ENCODE data around the gene CCT4.

Gene CCT4

GRCh38 chr2:61853847-61854563, 34.5 kb downstream of the CCT4 start, which contains the start of gene FAM161A (continued):
- TF ChIP-seq, protein P1, sequence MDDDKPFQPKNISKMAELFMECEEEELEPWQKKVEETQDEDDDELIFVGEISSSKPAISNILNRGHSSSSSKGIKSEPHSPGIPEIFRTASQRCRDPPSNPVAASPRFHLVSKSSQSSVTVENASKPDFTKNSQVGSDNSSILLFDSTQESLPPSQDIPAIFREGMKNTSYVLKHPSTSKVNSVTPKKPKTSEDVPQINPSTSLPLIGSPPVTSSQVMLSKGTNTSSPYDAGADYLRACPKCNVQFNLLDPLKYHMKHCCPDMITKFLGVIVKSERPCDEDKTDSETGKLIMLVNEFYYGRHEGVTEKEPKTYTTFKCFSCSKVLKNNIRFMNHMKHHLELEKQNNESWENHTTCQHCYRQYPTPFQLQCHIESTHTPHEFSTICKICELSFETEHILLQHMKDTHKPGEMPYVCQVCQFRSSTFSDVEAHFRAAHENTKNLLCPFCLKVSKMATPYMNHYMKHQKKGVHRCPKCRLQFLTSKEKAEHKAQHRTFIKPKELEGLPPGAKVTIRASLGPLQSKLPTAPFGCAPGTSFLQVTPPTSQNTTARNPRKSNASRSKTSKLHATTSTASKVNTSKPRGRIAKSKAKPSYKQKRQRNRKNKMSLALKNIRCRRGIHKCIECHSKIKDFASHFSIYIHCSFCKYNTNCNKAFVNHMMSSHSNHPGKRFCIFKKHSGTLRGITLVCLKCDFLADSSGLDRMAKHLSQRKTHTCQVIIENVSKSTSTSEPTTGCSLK (tag by site-specific recombination; IDR thresholded peaks at IDR 0.05): no peak
- no peak for TF ChIP-seq ZNF510 (tag by site-specific recombination; IDR thresholded peaks at IDR 0.05; ENCODE audit: insufficient replicate concordance)
- TF ChIP-seq ZNF114 (tag by site-specific recombination; IDR thresholded peaks at IDR 0.05): no peak
- TF ChIP-seq ZNF555 (tag by site-specific recombination; conservative IDR thresholded peaks at IDR 0.05): no peak
- no peak for TF ChIP-seq SETDB1 (IDR thresholded peaks at IDR 0.05; ENCODE audit: insufficient read length, low read length)
- no peak for TF ChIP-seq ZNF621 (tag by site-specific recombination; IDR thresholded peaks at IDR 0.05)
- no peak; the same call in 1 of the 2 replicates for TF ChIP-seq ZBTB48 (tag by site-specific recombination; IDR thresholded peaks at IDR 0.05)
- no peak for TF ChIP-seq ZNF747 (tag by site-specific recombination; IDR thresholded peaks at IDR 0.05)
- no peak for TF ChIP-seq REPIN1 (tag by site-specific recombination; IDR thresholded peaks at IDR 0.05; ENCODE audit: low read depth)
- TF ChIP-seq ZNF692 (tag by site-specific recombination; IDR thresholded peaks at IDR 0.05): no peak
- no peak for TF ChIP-seq ZNF394 (tag by site-specific recombination; IDR thresholded peaks at IDR 0.05; ENCODE audit: borderline replicate concordance)
- no peak for TF ChIP-seq ZNF10 (tag by site-specific recombination; IDR thresholded peaks at IDR 0.05)
- TF ChIP-seq, protein P2, sequence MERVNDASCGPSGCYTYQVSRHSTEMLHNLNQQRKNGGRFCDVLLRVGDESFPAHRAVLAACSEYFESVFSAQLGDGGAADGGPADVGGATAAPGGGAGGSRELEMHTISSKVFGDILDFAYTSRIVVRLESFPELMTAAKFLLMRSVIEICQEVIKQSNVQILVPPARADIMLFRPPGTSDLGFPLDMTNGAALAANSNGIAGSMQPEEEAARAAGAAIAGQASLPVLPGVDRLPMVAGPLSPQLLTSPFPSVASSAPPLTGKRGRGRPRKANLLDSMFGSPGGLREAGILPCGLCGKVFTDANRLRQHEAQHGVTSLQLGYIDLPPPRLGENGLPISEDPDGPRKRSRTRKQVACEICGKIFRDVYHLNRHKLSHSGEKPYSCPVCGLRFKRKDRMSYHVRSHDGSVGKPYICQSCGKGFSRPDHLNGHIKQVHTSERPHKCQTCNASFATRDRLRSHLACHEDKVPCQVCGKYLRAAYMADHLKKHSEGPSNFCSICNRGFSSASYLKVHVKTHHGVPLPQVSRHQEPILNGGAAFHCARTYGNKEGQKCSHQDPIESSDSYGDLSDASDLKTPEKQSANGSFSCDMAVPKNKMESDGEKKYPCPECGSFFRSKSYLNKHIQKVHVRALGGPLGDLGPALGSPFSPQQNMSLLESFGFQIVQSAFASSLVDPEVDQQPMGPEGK (tag by site-specific recombination; IDR thresholded peaks at IDR 0.05): peak; percentile 59
- no peak for TF ChIP-seq ZNF549 (tag by site-specific recombination; IDR thresholded peaks at IDR 0.05)
- no peak for TF ChIP-seq ZNF664 (tag by site-specific recombination; IDR thresholded peaks at IDR 0.05)
- TF ChIP-seq ZNF37A (tag by site-specific recombination; IDR thresholded peaks at IDR 0.05): no peak
- no peak for TF ChIP-seq IKZF3 (tag by site-specific recombination; IDR thresholded peaks at IDR 0.05)
- TF ChIP-seq ZNF791 (tag by site-specific recombination; IDR thresholded peaks at IDR 0.05): no peak
- TF ChIP-seq, protein P3, sequence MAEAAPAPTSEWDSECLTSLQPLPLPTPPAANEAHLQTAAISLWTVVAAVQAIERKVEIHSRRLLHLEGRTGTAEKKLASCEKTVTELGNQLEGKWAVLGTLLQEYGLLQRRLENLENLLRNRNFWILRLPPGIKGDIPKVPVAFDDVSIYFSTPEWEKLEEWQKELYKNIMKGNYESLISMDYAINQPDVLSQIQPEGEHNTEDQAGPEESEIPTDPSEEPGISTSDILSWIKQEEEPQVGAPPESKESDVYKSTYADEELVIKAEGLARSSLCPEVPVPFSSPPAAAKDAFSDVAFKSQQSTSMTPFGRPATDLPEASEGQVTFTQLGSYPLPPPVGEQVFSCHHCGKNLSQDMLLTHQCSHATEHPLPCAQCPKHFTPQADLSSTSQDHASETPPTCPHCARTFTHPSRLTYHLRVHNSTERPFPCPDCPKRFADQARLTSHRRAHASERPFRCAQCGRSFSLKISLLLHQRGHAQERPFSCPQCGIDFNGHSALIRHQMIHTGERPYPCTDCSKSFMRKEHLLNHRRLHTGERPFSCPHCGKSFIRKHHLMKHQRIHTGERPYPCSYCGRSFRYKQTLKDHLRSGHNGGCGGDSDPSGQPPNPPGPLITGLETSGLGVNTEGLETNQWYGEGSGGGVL (tag by site-specific recombination; IDR thresholded peaks at IDR 0.05): no peak
- TF ChIP-seq ZNF138 (tag by site-specific recombination; IDR thresholded peaks at IDR 0.05; ENCODE audit: borderline replicate concordance): no peak
- TF ChIP-seq KLF16 (tag by site-specific recombination; IDR thresholded peaks at IDR 0.05): peak; percentile 10
- no peak for TF ChIP-seq ZNF404 (tag by site-specific recombination; IDR thresholded peaks at IDR 0.05)
- TF ChIP-seq SCRT2 (tag by site-specific recombination; IDR thresholded peaks at IDR 0.05): no peak
- TF ChIP-seq MEIS1 (CRISPR knock-in tag; IDR thresholded peaks at IDR 0.05; ENCODE audit: borderline replicate concordance): no peak
- no peak for TF ChIP-seq ZNF623 (tag by site-specific recombination; IDR thresholded peaks at IDR 0.05)
- TF ChIP-seq ZBTB8A (tag by site-specific recombination; IDR thresholded peaks at IDR 0.05): peak; percentile 71
- TF ChIP-seq GLIS1 (tag by site-specific recombination; IDR thresholded peaks at IDR 0.05): peak; percentile 86
- 0 out of 2 replicates have a peak, but pooled peaks have one; percentile 29 for TF ChIP-seq ZIC2 (tag by site-specific recombination; IDR thresholded peaks at IDR 0.05)
- no peak for TF ChIP-seq ZNF571 (tag by site-specific recombination; IDR thresholded peaks at IDR 0.05)
- TF ChIP-seq ZNF704 (tag by site-specific recombination; IDR thresholded peaks at IDR 0.05): no peak
- TF ChIP-seq OSR2 (tag by site-specific recombination; IDR thresholded peaks at IDR 0.05): no peak
- peak; percentile 63; the same call in 1 of the 2 replicates for TF ChIP-seq KLF9 (tag by site-specific recombination; IDR thresholded peaks at IDR 0.05; ENCODE audit: low read depth)
- no peak for TF ChIP-seq ZNF433 (tag by site-specific recombination; IDR thresholded peaks at IDR 0.05; ENCODE audit: low read depth)
- TF ChIP-seq FEZF1 (tag by site-specific recombination; IDR thresholded peaks at IDR 0.05): no peak

Data from HEK293 (cell line).